Activated CD8-positive, alpha-beta memory T cell treated with anti-CD3 and anti-CD28 coated beads for 4 hours (primary cell): Measurements from ENCODE around the gene CALCR.
"Not testable (repeated sequence)": the region's sequence is repeated elsewhere in the genome, so short reads cannot be mapped to it uniquely, and the experiment has no call there.

Source experiments
- DNase-seq, 2 donors: peaks; one replicate each; pipeline ENCODE4 v3.0.0-alpha.2; 2020; ENCODE audit warnings: low read depth in 2 of 2

The CALCR gene

GRCh38 chr7:93562106-93562505 is 12.4 kb downstream of the CALCR start:
- DNase-seq: no peak

GRCh38 chr7:93559639-93560491 is 14.7 kb downstream of the CALCR start:
- no peak for DNase-seq

GRCh38 chr7:93558705-93559614 is 15.6 kb downstream of the CALCR start:
- DNase-seq: no peak

- no peak for DNase-seq
Measured at GRCh38 chr7:93551931-93552330, 22.6 kb downstream of the CALCR start.

GRCh38 chr7:93551063-93551895 is 23.2 kb downstream of the CALCR start:
- DNase-seq: no peak

- DNase-seq: no peak
Measured at GRCh38 chr7:93547716-93548115, 26.8 kb downstream of the CALCR start.

GRCh38 chr7:93544691-93545090 is 29.8 kb downstream of the CALCR start:
- DNase-seq: no peak

GRCh38 chr7:93538061-93538460 is 36.5 kb downstream of the CALCR start:
- no peak for DNase-seq

GRCh38 chr7:93535616-93536015 is 38.9 kb downstream of the CALCR start:
- DNase-seq: no peak

- no peak for DNase-seq
Measured at GRCh38 chr7:93530701-93531100, 43.8 kb downstream of the CALCR start.

GRCh38 chr7:93516834-93517233 is 57.7 kb downstream of the CALCR start:
- DNase-seq: no peak

GRCh38 chr7:93515144-93515543 is 59.4 kb downstream of the CALCR start:
- no peak for DNase-seq

GRCh38 chr7:93509303-93509702 is 65.2 kb downstream of the CALCR start:
- no peak for DNase-seq

GRCh38 chr7:93503088-93503487 is 71.4 kb downstream of the CALCR start:
- no peak for DNase-seq

GRCh38 chr7:93491860-93492259 is 82.7 kb downstream of the CALCR start:
- not testable (repeated sequence) for DNase-seq

- DNase-seq: no peak
Measured at GRCh38 chr7:93476491-93477344, 97.8 kb downstream of the CALCR start.

GRCh38 chr7:93475811-93476210 is 98.7 kb downstream of the CALCR start:
- no peak for DNase-seq

GRCh38 chr7:93471456-93471855 is 103.1 kb downstream of the CALCR start:
- DNase-seq: no peak

- no peak for DNase-seq
Measured at GRCh38 chr7:93463764-93464163, 110.8 kb downstream of the CALCR start.

GRCh38 chr7:93461350-93461749 is 113.2 kb downstream of the CALCR start:
- DNase-seq: no peak

- DNase-seq: no peak
Measured at GRCh38 chr7:93453262-93453661, 121.3 kb downstream of the CALCR start.
